ENCODE data around the gene FBXL20.

- no peak for TF ChIP-seq CTCF (conservative IDR thresholded peaks at IDR 0.05 in 1 of 2, IDR thresholded peaks at IDR 0.05 in 1 of 2; ENCODE audit: low read depth in 1 of 2, low read length in 2 of 2)
- no peak for TF ChIP-seq EZH2 (IDR thresholded peaks at IDR 0.05; ENCODE audit: low read length, missing control alignments)
These were observed 75.7 kb downstream of the FBXL20 start for GRCh38 chr17:39325528-39326240.

Measured in fibroblast of lung (primary cell).